ENCODE measurements around the gene TBL3. TPM values are rescaled to one million over a fixed set of nuclear protein-coding genes. Genes with fewer than 3 reads are reported as not detected.

Gene TBL3
- total and polyA plus RNA-seq, 4 donors, result 23.9 to 58.8 (median 44.1) TPM

DNA sequence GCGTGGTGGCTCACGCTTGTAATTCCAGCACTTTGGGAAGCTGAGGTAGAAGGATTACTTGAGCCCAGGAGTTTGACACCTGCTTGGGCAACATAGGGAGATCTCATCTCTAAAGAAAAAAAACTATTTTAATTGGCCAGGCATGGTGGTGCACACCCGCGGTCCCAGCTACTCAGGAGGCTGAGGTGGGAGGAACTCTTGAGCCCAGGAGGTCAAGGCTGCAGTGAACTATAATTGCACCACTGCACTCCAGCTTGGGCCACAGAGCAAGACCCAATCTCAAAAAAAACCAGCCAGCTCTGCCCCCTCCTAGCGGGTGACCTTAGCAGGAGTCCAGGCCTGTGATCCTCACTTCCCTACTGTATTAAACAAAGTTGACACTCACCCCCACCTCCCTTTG is 47.8 kb upstream of the TBL3 start:
- DNase-seq, result no peak
- Histone ChIP-seq H3K27ac (ENCODE audit: low read depth in 1 of 2, low read length in 1 of 2) (no peak overlapping the region), H3K36me3 (ENCODE audit: control insufficient read depth in 4 of 4, insufficient read depth in 4 of 4, low read length in 4 of 4) (no peaks in the 10 kb centered on the region), H3K27me3 (ENCODE audit: control insufficient read depth in 3 of 3, insufficient read depth in 3 of 3, low read length in 2 of 3) (peaks cover 7 to 41% (median 40%) of the 10 kb centered on the region in 3 donors), H3K4me3 (no peak overlapping the region), H3K9me3 (ENCODE audit: control insufficient read depth in 4 of 4, insufficient read depth in 3 of 4, low read length in 3 of 4) (no peaks in the 10 kb centered on the region), H3K4me1 (ENCODE audit: control insufficient read depth in 5 of 5, insufficient read depth in 5 of 5, low read length in 5 of 5) (peaks cover 0 to 5% (median 0%) of the 10 kb centered on the region in 5 donors), H3K9ac (ENCODE audit: insufficient read depth in 1 of 2, low read length in 2 of 2) (no peak overlapping the region)
- no peak for TF ChIP-seq CTCF (IDR thresholded peaks at IDR 0.05; ENCODE audit: control extremely low read depth, extremely low read depth)
- ATAC-seq (ENCODE audit: insufficient read depth, low FRiP score), result no peak
- 67 to 80% methylated on average over 5 of the region's 5 CpGs for WGBS, 2 donors

GRCh38 chr16:1926271-1926670 is 45.6 kb upstream of the TBL3 start:
- ATAC-seq (ENCODE audit: insufficient read depth, low FRiP score) (no peak), DNase-seq (no peak)
- Histone ChIP-seq H3K9ac (ENCODE audit: insufficient read depth in 1 of 2, low read length in 2 of 2) (no peak overlapping the region), H3K27me3 (ENCODE audit: control insufficient read depth in 3 of 3, insufficient read depth in 3 of 3, low read length in 2 of 3) (peaks cover 0 to 26% (median 24%) of the 10 kb centered on the region in 3 donors), H3K4me1 (ENCODE audit: control insufficient read depth in 5 of 5, insufficient read depth in 5 of 5, low read length in 5 of 5) (peaks cover 0 to 5% (median 0%) of the 10 kb centered on the region in 5 donors), H3K9me3 (ENCODE audit: control insufficient read depth in 4 of 4, insufficient read depth in 3 of 4, low read length in 3 of 4) (no peaks in the 10 kb centered on the region), H3K27ac (ENCODE audit: low read depth in 1 of 2, low read length in 1 of 2) (no peak overlapping the region), H3K4me3 (no peak overlapping the region), H3K36me3 (ENCODE audit: control insufficient read depth in 4 of 4, insufficient read depth in 4 of 4, low read length in 4 of 4) (no peaks in the 10 kb centered on the region)
- no peak for TF ChIP-seq CTCF (IDR thresholded peaks at IDR 0.05; ENCODE audit: control extremely low read depth, extremely low read depth)
- WGBS, 2 donors, result 59 to 61% methylated on average over 10 to 11 of the region's 11 CpGs

DNA sequence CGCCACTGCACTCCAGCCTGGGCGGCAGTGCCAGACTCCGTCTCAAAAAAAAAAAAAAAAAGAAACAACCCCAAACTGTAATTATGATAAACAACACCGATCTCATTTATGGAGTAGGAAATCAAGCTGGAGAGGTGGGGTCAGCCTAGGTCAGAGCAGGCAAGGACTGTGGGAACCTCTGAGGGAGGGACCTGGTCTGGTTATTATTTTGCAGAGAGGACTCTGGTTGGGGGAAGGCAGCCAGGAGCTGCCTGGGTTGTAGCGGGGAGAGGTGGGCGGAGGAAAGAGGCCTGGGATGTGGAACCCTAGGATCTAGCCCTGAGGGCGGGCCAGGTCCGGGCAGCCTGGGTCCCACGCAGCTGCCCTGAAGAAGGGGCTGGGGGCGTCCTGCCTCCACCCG is 42.7 kb upstream of the TBL3 start:
- TF ChIP-seq CTCF (IDR thresholded peaks at IDR 0.05; ENCODE audit: control extremely low read depth, extremely low read depth), result no peak
- Histone ChIP-seq H3K9me3 (ENCODE audit: control insufficient read depth in 4 of 4, insufficient read depth in 3 of 4, low read length in 3 of 4) (no peaks in the 10 kb centered on the region), H3K27me3 (ENCODE audit: control insufficient read depth in 3 of 3, insufficient read depth in 3 of 3, low read length in 2 of 3) (peaks cover 0 to 7% (median 6%) of the 10 kb centered on the region in 3 donors), H3K4me3 (peak overlapping the region; percentile 47), H3K36me3 (ENCODE audit: control insufficient read depth in 4 of 4, insufficient read depth in 4 of 4, low read length in 4 of 4) (no peaks in the 10 kb centered on the region), H3K27ac (ENCODE audit: low read depth in 1 of 2, low read length in 1 of 2) (peak overlapping the region; percentile 2 to 41), H3K9ac (ENCODE audit: insufficient read depth in 1 of 2, low read length in 2 of 2) (no peak overlapping the region), H3K4me1 (ENCODE audit: control insufficient read depth in 5 of 5, insufficient read depth in 5 of 5, low read length in 5 of 5) (no peaks in the 10 kb centered on the region)
- ATAC-seq (ENCODE audit: insufficient read depth, low FRiP score), result peak; percentile 30
- DNase-seq, result peak; percentile 31 to 47 (median 31)
- WGBS, 2 donors, result 13 to 17% methylated on average over 11 of the region's 11 CpGs
